ENCODE data around the gene ANKS1A.

DNA sequence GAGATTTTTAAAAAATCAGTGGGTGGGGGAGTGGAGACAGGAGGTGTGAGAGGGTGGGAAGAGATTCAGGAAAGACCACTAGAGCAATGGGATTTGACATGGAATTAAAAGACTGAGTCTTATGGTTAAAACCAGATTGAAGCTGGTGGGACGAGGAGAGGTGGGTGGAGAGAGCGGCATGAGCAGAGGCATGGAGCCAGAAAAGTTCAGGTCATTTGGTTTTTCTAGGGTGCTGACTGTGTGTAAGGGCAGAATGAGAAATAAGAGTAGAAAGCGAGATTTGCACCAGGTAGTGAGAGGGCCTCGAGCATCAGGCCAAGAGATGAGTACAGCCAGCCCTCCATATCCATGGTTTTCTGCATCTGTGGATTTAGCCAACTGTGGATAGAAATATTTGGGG, 130.8 kb downstream of the ANKS1A start:
- TF ChIP-seq CTCF (conservative IDR thresholded peaks at IDR 0.05; ENCODE audit: low read length) (no peak), EZH2phosphoT487 (IDR thresholded peaks at IDR 0.05; ENCODE audit: borderline replicate concordance) (no peak)

Measured in Loucy (cell line).